ENCODE results near the gene ABCA2.
"Not testable (repeated sequence)": the region's sequence is repeated elsewhere in the genome, so short reads cannot be mapped to it uniquely, and the experiment has no call there.

ABCA2 gene

GRCh38 chr9:137007108-137007815 lies 20.8 kb downstream of the ABCA2 start:
- H3K4me3 Mint-ChIP-seq, result no peak overlapping the region
- H3K27ac Mint-ChIP-seq, result no peak overlapping the region
- no peaks in the 10 kb centered on the region for H3K27me3 Mint-ChIP-seq
- no peaks in the 10 kb centered on the region for H3K36me3 Mint-ChIP-seq
- H3K9me3 Mint-ChIP-seq, result no peaks in the 10 kb centered on the region
- H3K4me1 Mint-ChIP-seq, result no peaks in the 10 kb centered on the region

DNA sequence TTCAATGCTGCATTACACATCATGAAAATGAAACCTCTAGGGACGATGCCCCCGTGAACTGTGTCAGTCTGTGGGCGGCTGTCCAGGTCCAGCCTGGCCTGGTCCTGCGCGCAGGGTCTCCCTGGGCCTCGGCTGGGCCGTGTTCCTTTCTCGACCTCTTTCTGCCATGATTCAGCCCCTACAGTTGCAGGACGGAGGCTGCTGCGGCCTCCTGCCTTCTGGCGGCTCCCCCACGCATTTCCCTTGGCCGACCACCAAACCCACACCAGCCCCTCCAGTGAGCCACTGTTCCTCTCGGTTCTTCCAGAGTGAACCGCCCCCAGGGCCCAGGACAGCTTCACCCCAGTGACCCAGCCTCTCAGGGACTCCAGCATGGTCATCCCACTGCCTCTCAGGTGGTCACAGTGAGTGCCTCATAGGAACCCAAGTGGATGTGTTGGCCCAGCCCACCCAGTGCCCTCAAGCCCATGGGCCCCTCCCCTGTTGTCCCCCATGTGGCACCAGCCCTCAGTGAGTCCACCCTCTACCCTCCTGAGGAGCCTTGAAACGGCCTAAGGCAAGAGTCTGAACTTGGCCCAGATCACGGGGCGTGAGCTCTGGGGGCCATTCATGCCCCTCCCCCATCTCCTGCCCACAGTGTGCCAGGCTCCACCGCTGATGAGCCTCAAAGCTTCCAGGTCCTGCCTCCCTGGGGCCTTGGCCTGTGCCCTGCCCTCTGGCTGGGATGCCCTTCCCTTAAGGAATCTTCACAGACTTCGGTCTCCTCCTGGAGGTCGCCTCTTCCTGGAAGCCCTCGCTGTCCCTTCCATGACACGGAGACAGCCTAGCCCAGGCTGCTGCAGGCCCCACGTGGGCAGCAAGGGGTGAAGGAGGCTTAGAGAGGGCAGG lies 21.7 kb downstream of the ABCA2 start:
- no peaks in the 10 kb centered on the region for H3K9me3 Mint-ChIP-seq
- H3K36me3 Mint-ChIP-seq, result no peaks in the 10 kb centered on the region
- H3K4me1 Mint-ChIP-seq, result no peaks in the 10 kb centered on the region
- H3K27ac Mint-ChIP-seq, result no peak overlapping the region
- H3K27me3 Mint-ChIP-seq, result no peaks in the 10 kb centered on the region
- H3K4me3 Mint-ChIP-seq, result no peak overlapping the region

DNA sequence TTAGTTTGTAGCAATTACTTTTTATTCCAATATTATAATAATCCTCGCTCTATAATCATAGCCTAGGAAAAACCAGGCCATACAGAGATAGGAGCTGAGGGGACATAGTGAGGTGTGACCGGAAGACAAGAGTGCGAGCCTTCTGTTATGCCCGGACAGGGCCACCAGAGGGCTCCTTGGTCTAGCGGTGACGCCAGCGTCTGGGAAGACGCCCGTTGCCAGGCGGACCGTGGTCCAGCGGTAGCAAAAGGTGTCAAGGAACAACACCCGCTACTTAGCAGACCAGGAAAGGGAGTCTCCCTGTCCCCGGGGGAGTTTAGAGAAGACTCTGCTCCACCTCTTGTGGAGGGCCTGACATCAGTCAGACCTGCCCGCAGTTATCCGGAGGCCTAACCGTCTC lies 23.8 kb downstream of the ABCA2 start:
- not testable (repeated sequence) for H3K4me3 Mint-ChIP-seq, H3K27ac Mint-ChIP-seq, H3K4me1 Mint-ChIP-seq, H3K9me3 Mint-ChIP-seq, H3K27me3 Mint-ChIP-seq, H3K36me3 Mint-ChIP-seq

DNA sequence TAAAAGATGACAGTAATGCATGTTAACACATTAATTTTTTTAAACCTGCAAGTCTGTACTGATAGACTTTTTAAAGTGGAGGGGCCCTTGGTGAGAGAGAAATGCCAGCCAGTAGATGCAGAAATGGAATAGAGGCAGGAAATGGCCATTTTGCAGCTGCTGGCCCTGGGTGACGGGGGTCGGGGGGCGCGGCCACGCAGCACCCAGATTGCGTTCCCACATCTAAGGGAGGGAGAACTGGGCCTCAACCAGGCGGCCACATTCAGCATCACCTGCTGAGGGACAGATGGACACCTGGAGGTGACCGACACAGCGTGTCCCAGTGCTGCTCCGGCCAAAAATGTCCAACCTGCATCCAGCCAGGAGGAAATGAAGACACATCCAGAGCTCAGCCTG lies 25.4 kb downstream of the ABCA2 start:
- peaks cover 7% of the 10 kb centered on the region for H3K4me1 Mint-ChIP-seq
- H3K4me3 Mint-ChIP-seq, result no peak overlapping the region
- H3K36me3 Mint-ChIP-seq, result no peaks in the 10 kb centered on the region
- H3K9me3 Mint-ChIP-seq, result no peaks in the 10 kb centered on the region
- no peaks in the 10 kb centered on the region for H3K27me3 Mint-ChIP-seq
- H3K27ac Mint-ChIP-seq, result no peak overlapping the region

GRCh38 chr9:137001857-137002645 lies 26.0 kb downstream of the ABCA2 start:
- Mint-ChIP-seq H3K4me1 (peaks cover 10% of the 10 kb centered on the region), H3K27ac (no peak overlapping the region), H3K27me3 (no peaks in the 10 kb centered on the region), H3K4me3 (no peak overlapping the region), H3K36me3 (no peaks in the 10 kb centered on the region), H3K9me3 (no peaks in the 10 kb centered on the region)

DNA sequence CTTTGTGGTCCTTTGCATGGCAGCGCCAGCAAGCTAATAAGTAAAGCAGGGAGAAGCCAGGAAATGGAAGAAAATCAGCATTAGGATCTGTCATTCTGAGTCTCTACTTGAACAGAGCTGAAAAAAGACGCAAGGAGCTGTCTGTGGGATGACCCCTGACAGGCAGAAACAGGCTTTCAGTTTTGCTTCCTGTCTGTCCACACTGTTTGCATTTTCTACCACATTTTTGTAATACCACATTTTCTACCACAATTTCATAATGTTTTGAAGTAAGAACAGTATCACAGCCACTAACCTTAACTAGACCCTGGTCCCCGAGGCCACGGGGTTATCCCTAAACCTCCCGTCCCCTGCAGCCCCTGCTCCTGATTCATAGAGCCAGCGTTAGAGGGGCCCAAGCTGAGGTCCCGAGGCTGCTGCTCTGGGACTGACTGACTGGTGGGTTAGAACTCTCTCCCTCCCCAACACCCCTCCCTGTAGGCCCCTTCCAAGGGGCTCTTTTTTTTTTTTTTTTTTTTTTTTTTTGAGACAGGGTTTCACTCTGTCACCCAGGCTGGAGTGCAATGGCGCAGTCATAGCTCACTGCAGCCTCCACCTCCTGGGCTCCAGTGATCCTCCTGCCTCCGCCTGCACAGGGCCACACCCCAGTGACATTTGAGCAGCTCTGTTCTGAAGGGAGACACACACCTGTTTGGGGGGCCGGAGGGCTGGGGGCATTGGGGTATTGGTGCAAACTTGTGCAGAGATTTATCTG lies 27.7 kb downstream of the ABCA2 start:
- Mint-ChIP-seq H3K4me1 (peaks cover 10% of the 10 kb centered on the region), H3K9me3 (no peaks in the 10 kb centered on the region)

GRCh38 chr9:136997830-136998234 lies 30.2 kb downstream of the ABCA2 start:
- Mint-ChIP-seq H3K4me3 (peak overlapping the region; percentile 58), H3K27me3 (no peaks in the 10 kb centered on the region), H3K36me3 (no peaks in the 10 kb centered on the region), H3K27ac (no peak overlapping the region), H3K4me1 (peaks cover 17% of the 10 kb centered on the region), H3K9me3 (no peaks in the 10 kb centered on the region)

More for the DNA sequence above, 27.7 kb downstream of the ABCA2 start:
- Mint-ChIP-seq H3K36me3 (no peaks in the 10 kb centered on the region), H3K27ac (no peak overlapping the region), H3K27me3 (no peaks in the 10 kb centered on the region), H3K4me3 (no peak overlapping the region)

DNA sequence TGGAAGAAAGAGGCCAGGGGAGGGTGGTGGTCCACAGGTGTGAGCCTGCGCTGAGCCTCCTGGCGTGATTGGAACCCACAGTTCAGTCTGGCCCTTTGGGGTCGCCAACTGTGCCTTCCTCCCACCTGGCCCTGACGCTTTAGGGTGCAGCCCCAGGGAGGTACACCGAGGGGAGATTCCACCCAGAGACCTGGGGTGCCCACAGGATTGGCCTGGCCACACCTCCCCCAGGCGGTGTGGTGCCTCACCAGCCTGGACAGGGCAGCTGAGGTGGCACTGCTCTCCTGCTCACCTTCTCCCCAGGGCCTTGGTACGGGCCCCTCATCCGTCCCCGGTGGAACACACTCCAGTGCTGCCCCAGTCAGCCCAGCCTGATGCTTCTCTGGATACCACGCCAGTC lies 30.7 kb downstream of the ABCA2 start:
- peak overlapping the region; percentile 58 for H3K4me3 Mint-ChIP-seq
- H3K27me3 Mint-ChIP-seq, result no peaks in the 10 kb centered on the region
- no peaks in the 10 kb centered on the region for H3K9me3 Mint-ChIP-seq
- no peak overlapping the region for H3K27ac Mint-ChIP-seq
- no peaks in the 10 kb centered on the region for H3K36me3 Mint-ChIP-seq
- H3K4me1 Mint-ChIP-seq, result peaks cover 21% of the 10 kb centered on the region

GRCh38 chr9:136996361-136997292 lies 31.4 kb downstream of the ABCA2 start, which contains the start of gene CLIC3:
Gene CLIC3, minus strand, starts transcription at chr9:136996568. Its CDS starts 25 bp downstream, at chr9:136996543.
- peaks cover 22% of the 10 kb centered on the region for H3K4me1 Mint-ChIP-seq
- H3K27ac Mint-ChIP-seq, result peak within 1 kb of the TSS; percentile 51
- no peaks in the 10 kb centered on the region for H3K36me3 Mint-ChIP-seq
- no peaks in the 10 kb centered on the region for H3K9me3 Mint-ChIP-seq
- H3K27me3 Mint-ChIP-seq, result no peaks in the 10 kb centered on the region
- H3K4me3 Mint-ChIP-seq, result peak within 1 kb of the TSS; percentile 42

GRCh38 chr9:136995772-136996311 lies 32.2 kb downstream of the ABCA2 start:
- no peaks in the 10 kb centered on the region for H3K36me3 Mint-ChIP-seq
- H3K27me3 Mint-ChIP-seq, result no peaks in the 10 kb centered on the region
- H3K4me1 Mint-ChIP-seq, result peaks cover 27% of the 10 kb centered on the region
- H3K4me3 Mint-ChIP-seq, result peak overlapping the region; percentile 42
- no peaks in the 10 kb centered on the region for H3K9me3 Mint-ChIP-seq
- no peak overlapping the region for H3K27ac Mint-ChIP-seq

DNA sequence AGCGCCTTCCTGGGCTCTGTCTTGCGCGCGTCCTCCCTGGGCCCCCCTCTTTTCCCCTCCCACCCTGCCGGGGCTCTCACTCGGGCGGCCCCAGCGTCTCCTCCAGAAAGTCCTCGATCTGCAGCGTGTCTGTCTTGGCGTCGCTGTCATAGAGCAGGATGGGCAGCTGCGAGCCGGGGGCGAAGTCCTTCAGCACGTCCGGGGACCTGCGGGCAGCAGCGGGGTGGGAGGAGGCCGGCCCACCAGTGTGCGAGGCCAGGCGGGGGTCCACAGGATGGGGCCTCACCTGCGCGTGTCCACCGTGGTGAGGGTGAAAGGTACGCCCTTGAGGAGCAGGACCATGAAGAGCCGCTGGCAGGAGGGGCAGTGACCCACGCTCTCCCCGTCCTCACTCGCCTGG lies 32.7 kb downstream of the ABCA2 start:
- Mint-ChIP-seq H3K36me3 (no peaks in the 10 kb centered on the region), H3K9me3 (no peaks in the 10 kb centered on the region), H3K27me3 (no peaks in the 10 kb centered on the region), H3K4me1 (peaks cover 27% of the 10 kb centered on the region), H3K27ac (no peak overlapping the region), H3K4me3 (no peak overlapping the region)

DNA sequence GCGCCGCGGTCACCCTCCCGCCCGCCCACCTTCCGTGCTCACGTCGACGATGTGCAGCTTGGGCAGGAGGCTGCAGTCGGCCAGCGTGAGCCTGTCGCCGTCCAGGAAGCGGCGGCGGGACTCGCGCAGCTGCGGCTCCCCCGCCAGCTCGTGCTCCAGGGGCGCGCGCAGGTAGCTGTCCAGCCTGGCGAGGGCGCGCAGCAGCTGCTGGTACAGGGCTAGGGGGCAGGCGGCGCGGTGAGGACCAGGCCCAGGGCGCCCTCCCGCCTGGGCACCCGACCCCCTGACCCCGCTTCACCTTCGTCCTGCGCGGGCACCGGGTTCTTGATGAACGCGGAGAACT lies 33.2 kb downstream of the ABCA2 start:
- peaks cover 27% of the 10 kb centered on the region for H3K4me1 Mint-ChIP-seq
- H3K27ac Mint-ChIP-seq, result no peak overlapping the region
- H3K27me3 Mint-ChIP-seq, result no peaks in the 10 kb centered on the region
- no peaks in the 10 kb centered on the region for H3K9me3 Mint-ChIP-seq
- no peak overlapping the region for H3K4me3 Mint-ChIP-seq
- no peaks in the 10 kb centered on the region for H3K36me3 Mint-ChIP-seq

GRCh38 chr9:136994180-136994887 lies 33.7 kb downstream of the ABCA2 start:
- no peaks in the 10 kb centered on the region for H3K27me3 Mint-ChIP-seq
- no peaks in the 10 kb centered on the region for H3K36me3 Mint-ChIP-seq
- no peak overlapping the region for H3K27ac Mint-ChIP-seq
- peaks cover 27% of the 10 kb centered on the region for H3K4me1 Mint-ChIP-seq
- no peak overlapping the region for H3K4me3 Mint-ChIP-seq
- H3K9me3 Mint-ChIP-seq, result no peaks in the 10 kb centered on the region

All from activated naive CD4-positive, alpha-beta T cell treated with anti-CD3 and anti-CD28 coated beads, Interleukin-2, amount 50 U/mL, for 24 hours (primary cell).